ENCODE measurements around the gene PPM1F.

GRCh38 chr22:21977814-21978213 is 25.2 kb upstream of the PPM1F start:
- no peak for TF ChIP-seq SP1 (IDR thresholded peaks at IDR 0.05)
- no peak for TF ChIP-seq NFRKB (IDR thresholded peaks at IDR 0.05)
- TF ChIP-seq FOXA1 (IDR thresholded peaks at IDR 0.05) = no peak
- no peak for TF ChIP-seq SUZ12 (IDR thresholded peaks at IDR 0.05)
- TF ChIP-seq BHLHE40 (IDR thresholded peaks at IDR 0.05; ENCODE audit: borderline replicate concordance) = no peak
- no peak for TF ChIP-seq L3MBTL2 (conservative IDR thresholded peaks at IDR 0.05)
- TF ChIP-seq FOXM1 (IDR thresholded peaks at IDR 0.05; ENCODE audit: borderline replicate concordance) = no peak
- TF ChIP-seq FOXK2 (IDR thresholded peaks at IDR 0.05) = no peak
- TF ChIP-seq PKNOX1 (IDR thresholded peaks at IDR 0.05) = no peak
- TF ChIP-seq ELF4 (IDR thresholded peaks at IDR 0.05) = no peak
